ENCODE results near the gene EID1. TPM values are rescaled to one million over a fixed set of nuclear protein-coding genes. Genes with fewer than 3 reads are reported as not detected.

Gene EID1
- total RNA-seq: 331 and 581 TPM in 2 replicates

GRCh38 chr15:48877630-48878595 is at the start of gene EID1:
Gene EID1 (plus strand): TSS chr15:48878134. CDS start chr15:48878177, 43 bp downstream.

Other genes with a start within 250 kb of the EID1 start
- gene FBN1, start 232.4 kb upstream of the EID1 start, total RNA-seq: 57.8 and 82.2 TPM in 2 replicates
- 8.4 and 8.8 TPM in 2 replicates for gene CEP152, start 67.1 kb upstream of the EID1 start, total RNA-seq
- 0.15 and 0.65 TPM in 2 replicates for gene SHC4, start 85.8 kb downstream of the EID1 start, total RNA-seq
- 19.8 and 23.4 TPM in 2 replicates for gene SECISBP2L, start 168.3 kb downstream of the EID1 start, total RNA-seq